ENCODE measurements around the gene TCTN1.

TCTN1 gene

GRCh38 chr12:110661337-110661972 is 47.5 kb downstream of the TCTN1 start:
- H3K4me2 ChIP-seq (ENCODE audit: low read length) = peak overlapping the region; percentile 85
- peaks cover 29% of the 10 kb centered on the region for H3K36me3 ChIP-seq (ENCODE audit: insufficient read depth, low read length)
- H3K27ac ChIP-seq (ENCODE audit: low read depth, low read length, poor library complexity, severe bottlenecking) = peak overlapping the region; percentile 91

GRCh38 chr12:110666892-110667291 is 53.0 kb downstream of the TCTN1 start:
- Histone ChIP-seq H3K9me3 (ENCODE audit: low read length) (no peaks in the 10 kb centered on the region), H3K9me2 (ENCODE audit: low read depth, low read length) (no peaks in the 10 kb centered on the region), H3K27ac (ENCODE audit: low read depth, low read length, poor library complexity, severe bottlenecking) (no peak overlapping the region), H3K4me1 (ENCODE audit: insufficient read depth, low read length, severe bottlenecking) (peaks cover 57% of the 10 kb centered on the region), H3K36me3 (ENCODE audit: insufficient read depth, low read length) (peaks cover 20% of the 10 kb centered on the region), H4K20me1 (ENCODE audit: insufficient read depth, low read length) (no peaks in the 10 kb centered on the region), H3K9ac (ENCODE audit: low read length) (no peak overlapping the region), H3K27me3 (ENCODE audit: insufficient read depth, low read length) (no peaks in the 10 kb centered on the region), H3F3A (ENCODE audit: insufficient read depth, low read length) (no peaks in the 10 kb centered on the region), H2AFZ (ENCODE audit: low read length) (no peak overlapping the region), H3K4me3 (ENCODE audit: low read depth, low read length, poor library complexity, severe bottlenecking) (no peak overlapping the region), H3K4me2 (ENCODE audit: low read length) (no peak overlapping the region), H3K79me2 (ENCODE audit: insufficient read depth, low read length) (no peaks in the 10 kb centered on the region)
- TF ChIP-seq CTCF (IDR thresholded peaks at IDR 0.05; ENCODE audit: low read length) = no peak
- no peak for TF ChIP-seq EZH2 (IDR thresholded peaks at IDR 0.05; ENCODE audit: borderline replicate concordance, low read length)

More at GRCh38 chr12:110661337-110661972, 47.5 kb downstream of the TCTN1 start:
- peak overlapping the region; percentile 75 for H3K9ac ChIP-seq (ENCODE audit: low read length)
- peaks cover 59% of the 10 kb centered on the region for H3K4me1 ChIP-seq (ENCODE audit: insufficient read depth, low read length, severe bottlenecking)
- peaks cover 6% of the 10 kb centered on the region; the same call in 1 of the 2 replicates for H3K79me2 ChIP-seq (ENCODE audit: insufficient read depth, low read length)
- no peak for TF ChIP-seq CTCF (IDR thresholded peaks at IDR 0.05; ENCODE audit: low read length)
- TF ChIP-seq EZH2 (IDR thresholded peaks at IDR 0.05; ENCODE audit: borderline replicate concordance, low read length) = no peak
- no peaks in the 10 kb centered on the region for H3K27me3 ChIP-seq (ENCODE audit: insufficient read depth, low read length)
- H2AFZ ChIP-seq (ENCODE audit: low read length) = no peak overlapping the region
- no peaks in the 10 kb centered on the region for H3F3A ChIP-seq (ENCODE audit: insufficient read depth, low read length)
- no peaks in the 10 kb centered on the region for H4K20me1 ChIP-seq (ENCODE audit: insufficient read depth, low read length)
- H3K4me3 ChIP-seq (ENCODE audit: low read depth, low read length, poor library complexity, severe bottlenecking) = peak overlapping the region; percentile 63
- no peaks in the 10 kb centered on the region for H3K9me2 ChIP-seq (ENCODE audit: low read depth, low read length)
- no peaks in the 10 kb centered on the region for H3K9me3 ChIP-seq (ENCODE audit: low read length)

DNA sequence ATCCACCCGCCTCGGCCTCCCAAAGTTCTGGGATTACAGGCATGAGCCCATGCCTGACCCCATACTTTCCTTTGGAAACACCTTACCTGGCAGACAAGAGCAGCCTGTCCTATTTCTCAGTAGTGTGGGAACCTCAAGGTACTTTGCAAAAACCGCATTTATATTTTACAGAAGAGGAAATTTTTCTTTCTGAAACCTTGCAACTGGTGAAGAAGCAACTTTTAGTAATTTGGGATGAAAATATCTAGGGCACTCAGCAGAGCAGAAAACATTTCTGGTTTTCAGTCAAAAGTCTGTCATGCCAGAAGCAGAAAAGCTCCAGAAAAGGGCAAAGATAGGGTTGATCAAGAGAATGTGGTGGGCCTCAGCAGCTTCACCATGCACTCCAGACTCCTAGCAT is 53.7 kb downstream of the TCTN1 start:
- H3K79me2 ChIP-seq (ENCODE audit: insufficient read depth, low read length) = no peaks in the 10 kb centered on the region
- H3K4me1 ChIP-seq (ENCODE audit: insufficient read depth, low read length, severe bottlenecking) = peaks cover 57% of the 10 kb centered on the region
- no peaks in the 10 kb centered on the region for H3K27me3 ChIP-seq (ENCODE audit: insufficient read depth, low read length)
- H3K9me2 ChIP-seq (ENCODE audit: low read depth, low read length) = no peaks in the 10 kb centered on the region
- H3K4me3 ChIP-seq (ENCODE audit: low read depth, low read length, poor library complexity, severe bottlenecking) = no peak overlapping the region
- no peak for TF ChIP-seq EZH2 (IDR thresholded peaks at IDR 0.05; ENCODE audit: borderline replicate concordance, low read length)
- TF ChIP-seq CTCF (IDR thresholded peaks at IDR 0.05; ENCODE audit: low read length) = no peak
- H3K36me3 ChIP-seq (ENCODE audit: insufficient read depth, low read length) = peaks cover 20% of the 10 kb centered on the region
- peak overlapping the region; percentile 90 for H3K27ac ChIP-seq (ENCODE audit: low read depth, low read length, poor library complexity, severe bottlenecking)
- no peaks in the 10 kb centered on the region for H3K9me3 ChIP-seq (ENCODE audit: low read length)
- H3F3A ChIP-seq (ENCODE audit: insufficient read depth, low read length) = no peaks in the 10 kb centered on the region
- H4K20me1 ChIP-seq (ENCODE audit: insufficient read depth, low read length) = no peaks in the 10 kb centered on the region
- no peak overlapping the region for H3K4me2 ChIP-seq (ENCODE audit: low read length)
- no peak overlapping the region for H2AFZ ChIP-seq (ENCODE audit: low read length)
- H3K9ac ChIP-seq (ENCODE audit: low read length) = no peak overlapping the region
